Measurements from ENCODE around the gene NUDT22. TPM values are rescaled to one million over a fixed set of nuclear protein-coding genes. Genes with fewer than 3 reads are reported as not detected.

Gene NUDT22
- total and polyA plus RNA-seq, 2 of the 8 experiments (the other 6 are each of a cell fraction or from before 2014, with no cell fraction given): 43.4 to 69.0 TPM

DNA sequence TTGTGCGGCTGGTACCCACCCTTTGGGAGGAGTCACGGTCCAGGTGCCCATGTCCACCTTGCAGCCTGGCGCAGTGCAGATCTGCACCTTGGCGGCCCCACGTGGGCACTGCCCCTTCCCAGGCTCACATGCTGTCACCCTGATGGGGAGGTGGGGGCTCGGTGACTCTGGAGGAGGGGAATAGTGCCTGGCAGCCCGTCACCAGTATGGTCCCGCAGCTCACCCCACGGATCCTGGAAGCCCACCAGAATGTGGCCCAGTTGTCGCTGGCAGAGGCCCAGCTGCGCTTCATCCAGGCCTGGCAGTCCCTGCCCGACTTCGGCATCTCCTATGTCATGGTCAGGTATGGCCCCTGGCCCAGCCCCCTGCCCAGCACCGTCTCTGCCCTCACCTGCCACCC lies 5.3 kb upstream of the NUDT22 start:
- FAIRE-seq (no peak), DNase-seq (ENCODE audit: low read depth in 1 of 2, low spot score in 2 of 2) (no peak)
- Histone ChIP-seq H3K4ac (replicated peaks; ENCODE audit: insufficient read length, low read depth, low read length) (no peak overlapping the region), H3K36me3 (ENCODE audit: control insufficient read depth in 2 of 4, insufficient read depth in 4 of 4, low read length in 3 of 4) (peaks cover 0 to 9% (median 5%) of the 10 kb centered on the region in 4 experiments; a peak in 4 of 8 replicates), H3K4me3 (ENCODE audit: extremely low read depth in 1 of 4, insufficient read depth in 2 of 4, low read depth in 3 of 4, low read length in 4 of 4) (no peak overlapping the region), H3K4me1 (replicated peaks in 1 of 4; ENCODE audit: control insufficient read depth in 3 of 4, insufficient read depth in 4 of 4, low read length in 3 of 4) (peaks cover 0 to 6% (median 5%) of the 10 kb centered on the region in 4 experiments; a peak in 4 of 7 replicates), H2AK5ac (ENCODE audit: low read depth, low read length) (no peak overlapping the region), H2BK5ac (ENCODE audit: low read depth, low read length) (no peak overlapping the region; the same call in 1 of the 2 replicates), H3K23me2 (ENCODE audit: low read depth, low read length) (peaks cover 5% of the 10 kb centered on the region; the same call in 1 of the 2 replicates), H3K4me2 (ENCODE audit: insufficient read depth in 1 of 2, low read depth in 2 of 2, low read length in 2 of 2) (no peak overlapping the region), H4K91ac (replicated peaks; ENCODE audit: insufficient read length, low read length) (no peak overlapping the region), H2BK120ac (replicated peaks; ENCODE audit: low read depth, low read length) (no peak overlapping the region), H3K9me3 (ENCODE audit: insufficient read depth in 2 of 2, low read depth in 1 of 2, low read length in 1 of 2) (no peaks in the 10 kb centered on the region), H3K79me2 (ENCODE audit: control insufficient read depth in 1 of 2, insufficient read depth in 2 of 2, low read length in 2 of 2) (no peaks in the 10 kb centered on the region), H3K18ac (ENCODE audit: extremely low read depth, low read length) (no peak overlapping the region), H4K5ac (ENCODE audit: insufficient read length, low read depth, low read length) (no peak overlapping the region), H3K23ac (ENCODE audit: insufficient read length) (no peak overlapping the region), H4K8ac (ENCODE audit: extremely low read depth, insufficient read depth, low read length) (no peak overlapping the region), H3K56ac (replicated peaks; ENCODE audit: insufficient read length, low read depth, low read length) (no peak overlapping the region), H2BK12ac (ENCODE audit: low read depth, low read length) (no peak overlapping the region), H3K9ac (replicated peaks in 1 of 4; ENCODE audit: extremely low read depth in 1 of 4, low read depth in 3 of 4, low read length in 3 of 4) (no peak overlapping the region), H2AFZ (ENCODE audit: low read length) (no peak overlapping the region), H2BK15ac (ENCODE audit: low read length) (no peak overlapping the region), H3K27me3 (replicated peaks in 1 of 4; ENCODE audit: control insufficient read depth in 3 of 4, extremely low read depth in 1 of 4, insufficient read depth in 3 of 4, low read length in 3 of 4) (no peaks in the 10 kb centered on the region), H2BK20ac (ENCODE audit: low read length) (no peak overlapping the region), H3K27ac (ENCODE audit: low read depth, low read length) (no peak overlapping the region), H4K20me1 (replicated peaks in 1 of 2; ENCODE audit: control insufficient read depth in 1 of 2, insufficient read depth in 2 of 2, low read length in 2 of 2) (peaks cover 2 to 13% of the 10 kb centered on the region in 2 experiments), H3K14ac (ENCODE audit: insufficient read length) (no peak overlapping the region), H3K79me1 (ENCODE audit: low read depth, low read length) (no peaks in the 10 kb centered on the region)
- ChIA-PET CTCF (ENCODE audit: partially characterized antibody) (interaction anchor here (1.1 to 2.8 kb wide), 3 partner anchors 10 to 31 kb away, joined by 5 to 19 read pairs (median 6); partner anchors contain the start of genes FERMT3 and PLCB3), POLR2A (ENCODE audit: partially characterized antibody) (interaction anchor here (0.7 to 14.1 kb wide), 3 partner anchors 12 to 35 kb away, joined by 3 to 253 read pairs (median 10); partner anchors contain the start of genes FERMT3 and STIP1)
- no peak for TF ChIP-seq NANOG (IDR thresholded peaks at IDR 0.05; ENCODE audit: insufficient read depth, low read depth, low read length, poor library complexity, severe bottlenecking)
- WGBS, 2 experiments (ENCODE audit: extremely low coverage in 1 of 2, insufficient coverage in 1 of 2, insufficient read length in 1 of 2, insufficient replicate concordance in 2 of 2, low coverage in 1 of 2, low lambda C conversion rate in 2 of 2, missing lambda C conversion rate in 1 of 2): 92% methylated on average over 14 of the region's 14 CpGs; no CpG with 5 or more reads in 1 of the 2 experiments

All from H1 (cell line).